Raji (cell line): ENCODE measurements around the gene COPS6.

Experiments
- POLR2A ChIP-seq: IDR thresholded peaks from 2 replicates; pipeline ENCODE4 v1.6.1; 2011; ENCODE audit warnings: low read depth, low read length, control low read depth; ENCODE audit not compliant: insufficient read depth

COPS6 gene

GRCh38 chr7:100069991-100070390 is 18.8 kb upstream of the COPS6 start:
- TF ChIP-seq POLR2A = no peak

- TF ChIP-seq POLR2A = no peak
These were observed 17.6 kb upstream of the COPS6 start for GRCh38 chr7:100071018-100071723.

- no peak for TF ChIP-seq POLR2A
These were observed 16.3 kb upstream of the COPS6 start for GRCh38 chr7:100072462-100072861.

- TF ChIP-seq POLR2A = no peak
These were observed 13.9 kb upstream of the COPS6 start for GRCh38 chr7:100074841-100075240.

- no peak for TF ChIP-seq POLR2A
These were observed 13.4 kb upstream of the COPS6 start for GRCh38 chr7:100075418-100075817.

- no peak for TF ChIP-seq POLR2A
These were observed 11.6 kb upstream of the COPS6 start for GRCh38 chr7:100077205-100077604.

- no peak for TF ChIP-seq POLR2A
These were observed 9.7 kb upstream of the COPS6 start for GRCh38 chr7:100079024-100079560.

- no peak for TF ChIP-seq POLR2A
These were observed 7.7 kb upstream of the COPS6 start for GRCh38 chr7:100080907-100081534.

- TF ChIP-seq POLR2A = peak; percentile 90
These were observed 7.2 kb upstream of the COPS6 start, which contains the start of gene ZNF3 for GRCh38 chr7:100081535-100082102. ZNF3 (minus strand) TSS chr7:100081723; CDS start chr7:100077357, 4,366 bp downstream.

- no peak for TF ChIP-seq POLR2A
These were observed 5.8 kb upstream of the COPS6 start for GRCh38 chr7:100082978-100083377.

- no peak for TF ChIP-seq POLR2A
These were observed 3.3 kb upstream of the COPS6 start for GRCh38 chr7:100085515-100085914.

GRCh38 chr7:100087055-100087750 is 1.6 kb upstream of the COPS6 start:
- no peak for TF ChIP-seq POLR2A

- no peak for TF ChIP-seq POLR2A
These were observed 611 bp upstream of the COPS6 start for GRCh38 chr7:100088095-100088620.

GRCh38 chr7:100089458-100090196 is 858 bp downstream of the COPS6 start:
- no peak for TF ChIP-seq POLR2A
